Skin of body (tissue), 2 donors: ENCODE data around the gene HSPB3. TPM values are rescaled to one million over a fixed set of nuclear protein-coding genes. Genes with fewer than 3 reads are reported as not detected.
"Not testable (repeated sequence)": the region's sequence is repeated elsewhere in the genome, so short reads cannot be mapped to it uniquely, and the experiment has no call there.

ENCODE experiments used
- DNase-seq: peaks from one replicate; lab custom pipeline; 2025; lab: John Stamatoyannopoulos, UW
- total RNA-seq: library from RNA; depleted of rRNA; stranded (reverse); fragments of >200 nt; gene quantifications from one replicate; pipeline ENCODE4 v1.2.3, GENCODE V29; 2014

HSPB3 gene, protein sequence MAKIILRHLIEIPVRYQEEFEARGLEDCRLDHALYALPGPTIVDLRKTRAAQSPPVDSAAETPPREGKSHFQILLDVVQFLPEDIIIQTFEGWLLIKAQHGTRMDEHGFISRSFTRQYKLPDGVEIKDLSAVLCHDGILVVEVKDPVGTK
- total RNA-seq: 15.3 TPM

DNA sequence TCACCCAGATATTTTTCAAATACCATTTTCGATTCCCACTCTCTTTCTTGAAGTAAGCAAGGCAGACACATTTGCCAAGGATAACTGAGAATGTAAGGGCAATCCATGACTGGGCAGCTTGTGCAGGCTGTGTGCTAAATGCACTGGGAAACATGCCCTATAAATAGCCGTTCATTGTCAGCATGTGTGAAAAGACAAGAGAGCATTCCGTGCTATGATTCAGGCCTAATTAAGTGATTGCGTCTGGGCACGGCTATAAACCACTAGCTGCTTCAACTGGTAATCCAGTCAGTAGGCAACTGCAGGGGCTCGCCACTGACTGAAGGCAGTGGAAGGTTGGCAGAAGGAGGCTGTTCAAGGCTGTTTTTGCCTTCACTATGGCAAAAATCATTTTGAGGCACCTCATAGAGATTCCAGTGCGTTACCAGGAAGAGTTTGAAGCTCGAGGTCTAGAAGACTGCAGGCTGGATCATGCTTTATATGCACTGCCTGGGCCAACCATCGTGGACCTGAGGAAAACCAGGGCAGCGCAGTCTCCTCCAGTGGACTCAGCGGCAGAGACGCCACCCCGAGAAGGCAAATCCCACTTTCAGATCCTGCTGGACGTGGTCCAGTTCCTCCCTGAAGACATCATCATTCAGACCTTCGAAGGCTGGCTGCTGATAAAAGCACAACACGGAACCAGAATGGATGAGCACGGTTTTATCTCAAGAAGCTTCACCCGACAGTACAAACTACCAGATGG, at the start of gene HSPB3:
TSS of gene HSPB3 (plus strand) at position 287 of the 745 bp plus-strand sequence. CDS start at position 378, 91 bp downstream.
- peak; percentile 38 for DNase-seq

GRCh38 chr5:54411176-54411575, 44.3 kb upstream of the HSPB3 start:
- DNase-seq: no peak

DNA sequence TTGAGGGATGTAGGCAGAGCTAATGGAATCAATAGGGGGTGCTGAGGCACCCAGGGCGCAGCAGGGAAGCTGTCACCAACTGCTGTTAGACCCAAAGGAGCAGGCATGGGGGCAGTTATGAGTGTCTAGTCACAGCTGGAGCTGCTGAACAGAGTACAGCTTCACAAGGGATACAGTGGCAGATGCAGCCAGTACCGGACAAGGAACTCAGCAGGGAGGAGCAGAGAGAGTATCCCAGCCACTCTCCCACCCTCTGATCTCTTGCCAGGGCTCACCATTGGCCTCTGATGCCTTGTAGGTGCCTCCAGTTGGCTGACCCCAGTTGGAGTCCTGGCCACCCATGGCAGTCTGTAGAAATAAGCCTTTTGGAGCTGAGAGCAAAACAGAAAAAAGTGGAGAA, 42.6 kb upstream of the HSPB3 start:
- no peak for DNase-seq

DNA sequence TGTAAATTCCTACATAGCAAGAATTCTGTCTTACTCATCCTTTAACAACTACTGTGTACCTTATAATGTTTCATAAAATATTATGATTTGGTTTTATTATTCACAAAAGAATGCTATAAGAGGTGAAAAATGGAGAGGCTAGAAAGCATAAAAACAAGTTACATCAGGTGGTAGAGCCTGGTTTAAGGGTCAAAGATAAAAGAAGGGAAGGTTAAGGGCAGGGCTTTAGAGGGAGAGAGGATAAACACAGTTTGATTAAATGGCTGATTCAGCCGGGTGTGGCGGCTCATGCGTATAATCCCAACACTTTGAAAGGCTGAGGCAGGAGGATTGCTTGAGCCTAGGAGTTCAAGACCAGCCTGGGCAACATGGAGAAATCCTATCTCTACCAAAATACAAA, 40.4 kb upstream of the HSPB3 start:
- no peak for DNase-seq

GRCh38 chr5:54415896-54416601, 39.5 kb upstream of the HSPB3 start:
- peak; percentile 35 for DNase-seq

DNA sequence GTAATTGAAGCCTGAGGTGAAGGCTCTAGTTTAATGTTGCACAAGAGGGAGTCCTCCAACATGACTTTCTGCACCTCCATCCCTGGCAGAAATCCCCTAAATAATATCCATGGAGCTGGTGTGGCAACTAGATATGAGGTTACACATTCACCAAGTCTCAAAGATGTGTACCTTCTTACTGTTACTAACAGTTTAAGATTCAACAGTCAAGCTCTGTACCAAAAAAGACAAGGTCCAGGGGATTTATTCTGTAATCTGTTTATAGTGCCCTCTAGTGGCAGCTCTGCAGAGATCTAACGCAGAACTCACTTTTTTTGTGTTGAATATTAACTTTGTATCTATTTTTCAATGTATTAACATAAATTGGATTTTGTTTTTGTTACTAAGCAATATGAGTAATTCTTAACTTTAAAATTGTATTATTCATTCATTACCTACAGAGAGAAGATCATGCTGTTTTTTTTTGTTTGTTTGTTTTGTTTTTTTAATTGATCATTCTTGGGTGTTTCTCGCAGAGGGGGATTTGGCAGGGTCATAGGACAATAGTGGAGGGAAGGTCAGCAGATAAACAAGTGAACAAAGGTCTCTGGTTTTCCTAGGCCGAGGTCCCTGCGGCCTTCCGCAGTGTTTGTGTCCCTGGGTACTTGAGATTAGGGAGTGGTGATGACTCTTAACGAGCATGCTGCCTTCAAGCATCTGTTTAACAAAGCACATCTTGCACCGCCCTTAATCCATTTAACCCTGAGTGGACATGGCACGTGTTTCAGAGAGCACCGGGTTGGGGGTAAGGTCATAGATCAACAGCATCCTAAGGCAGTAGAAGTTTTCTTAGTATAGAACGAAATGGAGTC, 35.7 kb upstream of the HSPB3 start:
- peak; percentile 11 for DNase-seq

DNA sequence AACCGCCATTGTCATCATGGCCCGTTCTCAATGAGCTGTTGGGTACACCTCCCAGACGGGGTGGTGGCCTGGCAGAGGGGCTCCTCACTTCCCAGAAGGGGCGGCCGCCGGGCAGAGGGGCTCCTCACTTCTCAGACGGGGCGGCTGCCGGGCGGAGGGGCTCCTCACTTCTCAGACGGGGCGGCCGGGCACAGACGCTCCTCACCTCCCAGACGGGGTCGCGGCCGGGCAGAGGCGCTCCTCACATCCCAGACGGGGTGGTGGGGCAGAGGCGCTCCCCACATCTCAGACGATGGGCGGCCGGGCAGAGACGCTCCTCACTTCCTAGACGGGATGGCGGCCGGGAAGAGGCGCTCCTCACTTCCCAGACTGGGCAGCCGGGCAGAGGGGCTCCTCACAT, 35.0 kb upstream of the HSPB3 start:
- DNase-seq: not testable (repeated sequence)

GRCh38 chr5:54421976-54422375, 33.5 kb upstream of the HSPB3 start:
- no peak for DNase-seq

GRCh38 chr5:54425258-54425657, 30.2 kb upstream of the HSPB3 start:
- DNase-seq: no peak

GRCh38 chr5:54426209-54426608, 29.3 kb upstream of the HSPB3 start:
- no peak for DNase-seq

GRCh38 chr5:54434650-54435049, 20.8 kb upstream of the HSPB3 start:
- not testable (repeated sequence) for DNase-seq

GRCh38 chr5:54438620-54439389, 16.7 kb upstream of the HSPB3 start:
- DNase-seq: no peak

DNA sequence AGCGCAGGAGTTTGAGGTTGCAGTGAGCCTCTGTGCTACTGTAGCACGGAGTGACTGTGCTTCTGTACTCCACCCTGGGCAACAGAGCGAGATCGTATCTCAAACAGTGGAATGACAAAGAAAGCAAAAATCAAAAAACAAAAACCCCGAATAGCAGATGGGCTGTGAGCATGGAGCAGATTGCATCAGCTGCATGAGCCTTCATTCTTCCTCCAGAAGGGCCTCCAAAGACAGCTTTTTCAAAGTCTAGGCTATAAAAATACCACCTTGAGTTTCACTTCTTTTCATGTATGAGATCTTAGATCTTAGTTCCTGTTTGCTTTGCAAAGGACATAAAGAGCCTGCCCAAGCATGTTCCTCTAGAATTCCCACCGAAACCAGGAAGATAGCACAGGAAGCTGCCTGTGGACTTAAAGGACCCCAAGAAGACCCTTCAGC, 15.0 kb upstream of the HSPB3 start:
- no peak for DNase-seq

DNA sequence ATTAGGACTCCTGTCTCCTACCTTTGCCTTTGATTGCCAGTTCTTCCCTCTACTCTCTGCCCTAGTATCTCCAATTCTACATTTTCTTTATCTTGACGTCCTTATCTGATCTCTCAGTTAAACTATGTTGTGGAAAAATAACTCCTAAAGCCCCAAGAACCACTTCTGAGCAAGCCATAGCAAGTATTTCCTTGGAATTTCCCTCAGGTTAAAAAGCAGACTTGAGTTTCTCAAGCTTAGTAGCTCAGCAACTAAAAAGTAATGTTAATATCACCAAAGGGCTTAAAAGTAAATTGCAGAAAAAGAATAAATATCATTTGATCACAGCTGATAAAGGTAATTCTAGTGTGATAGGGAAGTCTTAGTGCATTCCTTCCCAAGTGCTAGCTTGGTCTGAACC, 13.2 kb upstream of the HSPB3 start:
- DNase-seq: no peak

DNA sequence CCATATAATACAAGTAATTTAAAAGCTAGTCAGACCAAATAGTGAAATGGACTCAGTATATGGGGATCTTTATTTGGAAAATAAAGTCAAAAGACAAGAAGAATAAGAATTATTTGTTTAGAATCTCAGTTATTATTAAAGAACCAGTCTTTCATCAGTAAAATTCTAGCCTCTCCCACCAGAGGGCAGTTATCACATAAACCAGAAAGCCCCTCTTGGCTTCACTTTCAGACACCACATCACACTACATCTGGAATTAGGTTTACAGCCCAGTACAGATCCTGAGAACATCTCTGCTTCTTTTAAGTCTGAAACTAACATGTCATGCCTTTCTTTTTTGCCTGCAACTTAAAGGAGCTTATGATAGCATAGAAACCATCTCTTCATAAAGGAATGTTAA, 12.2 kb upstream of the HSPB3 start:
- peak; percentile 79 for DNase-seq

DNA sequence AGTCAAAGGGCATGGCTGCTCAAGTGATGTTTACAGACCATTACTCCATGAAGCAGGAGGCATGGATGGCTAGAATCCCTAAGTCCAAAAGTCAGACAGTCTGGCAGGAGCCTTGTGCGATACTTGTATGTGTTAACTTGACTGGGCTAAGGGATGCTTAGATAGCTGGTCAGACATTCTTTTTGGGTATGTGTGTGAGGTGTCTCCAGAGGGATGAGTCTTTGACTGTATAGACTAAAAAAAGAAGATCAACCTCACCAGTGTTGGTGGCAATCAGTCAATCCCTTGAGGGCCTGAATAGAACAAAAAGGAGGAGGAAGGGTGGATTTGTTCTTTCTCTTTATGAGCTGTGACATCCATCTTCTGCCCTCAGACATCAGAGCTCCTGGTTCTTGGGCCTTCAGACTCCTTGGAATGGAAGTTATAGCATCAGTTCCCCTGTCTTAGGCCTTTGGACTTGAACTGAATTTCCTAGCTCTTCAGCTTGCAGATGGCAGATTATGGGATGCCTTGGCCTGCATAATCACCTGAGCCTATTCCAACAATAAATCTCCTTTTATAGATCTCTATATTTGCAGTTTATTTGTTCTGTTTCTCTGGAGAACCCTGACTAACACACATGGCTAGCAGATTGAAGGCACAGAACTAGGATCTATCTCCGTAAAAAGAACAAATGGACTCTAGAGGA, 9.7 kb upstream of the HSPB3 start:
- no peak for DNase-seq

GRCh38 chr5:54446379-54446732, 9.1 kb upstream of the HSPB3 start:
- peak; percentile 94 for DNase-seq

GRCh38 chr5:54449923-54450322, 5.6 kb upstream of the HSPB3 start:
- no peak for DNase-seq

GRCh38 chr5:54450542-54450941, 5.0 kb upstream of the HSPB3 start:
- DNase-seq: no peak

GRCh38 chr5:54453046-54453445, 2.5 kb upstream of the HSPB3 start:
- DNase-seq: peak; percentile 80
